SKM-1 (cell line): ENCODE measurements around the gene ZBTB46.
A peak's percentile ranks its signal among the peaks of the same experiment; 100 is the strongest.

Experiments
- DNase-seq: peaks from one replicate; lab custom pipeline; 2025; ENCODE audit not compliant: unreplicated experiment; lab: John Stamatoyannopoulos, UW

Gene ZBTB46

GRCh38 chr20:63707558-63708300, 123.3 kb downstream of the ZBTB46 start, which contains the start of the genes ARFRP1 and ZGPAT:
TSS of gene ARFRP1 (minus strand) at chr20:63707976. CDS start at chr20:63707091, 885 bp downstream.
TSS of gene ZGPAT (plus strand) at chr20:63708039. CDS start at chr20:63708581, 542 bp downstream.
- peak; percentile 76 for DNase-seq

- no peak for DNase-seq
These were observed 124.1 kb downstream of the ZBTB46 start for GRCh38 chr20:63706852-63707557.

- no peak for DNase-seq
These were observed 124.9 kb downstream of the ZBTB46 start for GRCh38 chr20:63706027-63706695.

GRCh38 chr20:63705232-63706026, 125.6 kb downstream of the ZBTB46 start:
- no peak for DNase-seq

GRCh38 chr20:63704749-63705117, 126.3 kb downstream of the ZBTB46 start:
- no peak for DNase-seq

- no peak for DNase-seq
These were observed 126.9 kb downstream of the ZBTB46 start for GRCh38 chr20:63703976-63704748.

- no peak for DNase-seq
These were observed 127.5 kb downstream of the ZBTB46 start for GRCh38 chr20:63703471-63703975.

GRCh38 chr20:63702751-63703470, 128.2 kb downstream of the ZBTB46 start:
- DNase-seq: no peak

- no peak for DNase-seq
These were observed 128.9 kb downstream of the ZBTB46 start for GRCh38 chr20:63702036-63702665.

- DNase-seq: no peak
These were observed 129.6 kb downstream of the ZBTB46 start for GRCh38 chr20:63701329-63702035.

GRCh38 chr20:63701051-63701328, 130.1 kb downstream of the ZBTB46 start:
- no peak for DNase-seq

- DNase-seq: no peak
These were observed 130.6 kb downstream of the ZBTB46 start for GRCh38 chr20:63700199-63701050.

GRCh38 chr20:63699466-63700198, 131.4 kb downstream of the ZBTB46 start:
- DNase-seq: no peak

- DNase-seq: no peak
These were observed 132.2 kb downstream of the ZBTB46 start for GRCh38 chr20:63698739-63699465.

- no peak for DNase-seq
These were observed 133.1 kb downstream of the ZBTB46 start for GRCh38 chr20:63697868-63698545.
